Glutamatergic neuron (in vitro differentiated cells): Measurements from ENCODE around the gene KIFAP3. TPM values are rescaled to one million over a fixed set of nuclear protein-coding genes. Genes with fewer than 3 reads are reported as not detected.
"Not testable (repeated sequence)": the region's sequence is repeated elsewhere in the genome, so short reads cannot be mapped to it uniquely, and the experiment has no call there.

Experiments used
- DNase-seq: peaks from one replicate; pipeline ENCODE4 v3.0.0; 2022
- H3K27ac Mint-ChIP-seq: one replicate; pipeline ENCODE4 v1.8.0; 2020; ENCODE audit warnings: mild to moderate bottlenecking, mixed read lengths, inconsistent platforms; ENCODE audit not compliant: unreplicated experiment
- H3K27me3 Mint-ChIP-seq: one replicate; pipeline ENCODE4 v1.8.0; 2020; ENCODE audit warnings: mild to moderate bottlenecking, moderate library complexity, mixed read lengths, inconsistent platforms; ENCODE audit not compliant: unreplicated experiment
- H3K36me3 Mint-ChIP-seq: one replicate; pipeline ENCODE4 v1.8.0; 2020; ENCODE audit warnings: mild to moderate bottlenecking, mixed read lengths, inconsistent platforms; ENCODE audit not compliant: unreplicated experiment
- H3K4me1 Mint-ChIP-seq: one replicate; pipeline ENCODE4 v1.8.0; 2020; ENCODE audit warnings: mild to moderate bottlenecking, low read depth, mixed read lengths, inconsistent platforms; ENCODE audit not compliant: unreplicated experiment
- H3K4me3 Mint-ChIP-seq: one replicate; pipeline ENCODE4 v1.8.0; 2020; ENCODE audit warnings: mild to moderate bottlenecking, mixed read lengths, inconsistent platforms; ENCODE audit not compliant: unreplicated experiment
- H3K9me3 Mint-ChIP-seq: one replicate; pipeline ENCODE4 v1.8.0; 2020; ENCODE audit warnings: mild to moderate bottlenecking, moderate library complexity, mixed read lengths, inconsistent platforms; ENCODE audit not compliant: unreplicated experiment
- CTCF ChIP-seq: fragments of 200-600 bp; sonication (generic); IDR thresholded peaks from one replicate; pipeline ENCODE4 v1.5.0; 2021; ENCODE audit not compliant: partially characterized antibody, unreplicated experiment
- total RNA-seq: library from RNA; stranded (reverse); fragmentation: NEBNext Ultra II Directional; extraction: Animal tissue kit (Norgen Biotek cat#: 25700); gene quantifications from one replicate; pipeline ENCODE4 v1.2.1, GENCODE V29; 2021; ENCODE audit not compliant: unreplicated experiment

Gene KIFAP3
- total RNA-seq, 1 donor from 2014 or later, result 61.6 TPM

GRCh38 chr1:170017478-170017877 is 57.0 kb downstream of the KIFAP3 start:
- Mint-ChIP-seq H3K27me3 (no peaks in the 10 kb centered on the region), H3K9me3 (no peaks in the 10 kb centered on the region), H3K36me3 (no peaks in the 10 kb centered on the region), H3K4me1 (no peaks in the 10 kb centered on the region), H3K4me3 (no peak overlapping the region), H3K27ac (no peak overlapping the region)
- no peak for DNase-seq
- TF ChIP-seq CTCF, result no peak

- Mint-ChIP-seq H3K9me3 (peaks cover 2% of the 10 kb centered on the region), H3K4me1 (no peaks in the 10 kb centered on the region), H3K27me3 (no peaks in the 10 kb centered on the region), H3K27ac (no peak overlapping the region), H3K4me3 (no peak overlapping the region), H3K36me3 (no peaks in the 10 kb centered on the region)
- DNase-seq, result no peak
- no peak for TF ChIP-seq CTCF
Measured at GRCh38 chr1:170012920-170013319, 61.6 kb downstream of the KIFAP3 start.

GRCh38 chr1:170010443-170010842 is 64.1 kb downstream of the KIFAP3 start:
- Mint-ChIP-seq H3K4me1 (no peaks in the 10 kb centered on the region), H3K36me3 (no peaks in the 10 kb centered on the region), H3K4me3 (no peak overlapping the region), H3K27ac (no peak overlapping the region), H3K27me3 (no peaks in the 10 kb centered on the region), H3K9me3 (peaks cover 4% of the 10 kb centered on the region)
- DNase-seq, result no peak
- no peak for TF ChIP-seq CTCF

GRCh38 chr1:170009551-170009950 is 64.9 kb downstream of the KIFAP3 start:
- no peaks in the 10 kb centered on the region for H3K4me1 Mint-ChIP-seq
- peaks cover 4% of the 10 kb centered on the region for H3K9me3 Mint-ChIP-seq
- DNase-seq, result no peak
- H3K27me3 Mint-ChIP-seq, result no peaks in the 10 kb centered on the region
- TF ChIP-seq CTCF, result no peak
- H3K27ac Mint-ChIP-seq, result no peak overlapping the region
- no peaks in the 10 kb centered on the region for H3K36me3 Mint-ChIP-seq
- no peak overlapping the region for H3K4me3 Mint-ChIP-seq

- not testable (repeated sequence) for H3K36me3 Mint-ChIP-seq, H3K27ac Mint-ChIP-seq, H3K4me1 Mint-ChIP-seq, H3K9me3 Mint-ChIP-seq, H3K27me3 Mint-ChIP-seq, H3K4me3 Mint-ChIP-seq, DNase-seq
Measured at GRCh38 chr1:170008745-170009144, 65.8 kb downstream of the KIFAP3 start.

- not testable (repeated sequence) for H3K4me1 Mint-ChIP-seq, H3K9me3 Mint-ChIP-seq, H3K36me3 Mint-ChIP-seq, H3K4me3 Mint-ChIP-seq, H3K27ac Mint-ChIP-seq, DNase-seq, H3K27me3 Mint-ChIP-seq
Measured at GRCh38 chr1:170003270-170003835, 71.1 kb downstream of the KIFAP3 start.
